ENCODE measurements around the gene ZNF628.
A peak's percentile ranks its signal among the peaks of the same experiment; 100 is the strongest.

Gene ZNF628

GRCh38 chr19:55455576-55456235 is 20.7 kb upstream of the ZNF628 start:
- H3K4me3 ChIP-seq, result no peak overlapping the region
- no peak for DNase-seq (ENCODE audit: low spot score)
- no peak for TF ChIP-seq CTCF (IDR thresholded peaks at IDR 0.05)
- H3K27ac ChIP-seq, result no peak overlapping the region

GRCh38 chr19:55456347-55456746 is 20.1 kb upstream of the ZNF628 start:
- Histone ChIP-seq H3K27ac (no peak overlapping the region), H3K4me3 (no peak overlapping the region)
- no peak for DNase-seq (ENCODE audit: low spot score)
- TF ChIP-seq CTCF (IDR thresholded peaks at IDR 0.05), result no peak

DNA sequence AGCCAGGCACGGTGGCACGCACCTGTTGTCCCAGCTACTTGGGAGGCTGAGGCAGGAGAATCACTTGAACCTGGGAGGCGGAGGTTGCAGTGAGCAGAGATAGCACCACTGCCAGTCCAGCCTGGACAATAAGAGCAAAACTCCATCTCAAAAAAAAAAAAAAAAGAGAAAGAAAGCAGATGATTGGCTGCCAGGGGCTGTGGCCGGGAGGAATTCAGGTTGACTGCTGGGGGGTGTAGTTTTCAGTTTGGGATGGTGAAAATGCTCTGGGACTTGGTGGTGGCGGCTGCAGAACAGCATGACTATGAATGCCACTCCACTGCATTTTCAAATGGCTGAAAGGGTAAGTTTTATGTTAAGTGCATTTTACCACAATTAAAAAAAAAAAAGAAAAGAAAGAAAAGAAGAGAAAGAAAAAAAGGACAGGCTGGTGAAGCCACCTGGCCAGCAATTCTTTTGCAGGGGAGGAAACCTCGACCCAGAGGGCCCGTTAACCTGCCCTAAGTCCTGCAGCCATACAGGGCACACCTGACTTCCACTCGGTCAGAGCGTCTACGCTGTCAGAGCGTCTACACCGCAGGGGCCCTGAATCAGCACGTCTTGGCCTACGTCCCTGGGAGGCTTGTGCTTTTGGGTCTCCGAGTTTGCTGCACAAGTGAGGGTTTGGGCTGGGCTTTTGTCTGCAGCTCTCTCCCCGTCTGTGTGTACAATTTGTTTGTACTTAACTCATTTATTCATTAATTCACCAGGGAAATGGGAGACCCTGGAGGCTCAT is 18.5 kb upstream of the ZNF628 start:
- no peak for TF ChIP-seq CTCF (IDR thresholded peaks at IDR 0.05)
- H3K27ac ChIP-seq, result no peak overlapping the region
- no peak for DNase-seq (ENCODE audit: low spot score)
- H3K4me3 ChIP-seq, result no peak overlapping the region

DNA sequence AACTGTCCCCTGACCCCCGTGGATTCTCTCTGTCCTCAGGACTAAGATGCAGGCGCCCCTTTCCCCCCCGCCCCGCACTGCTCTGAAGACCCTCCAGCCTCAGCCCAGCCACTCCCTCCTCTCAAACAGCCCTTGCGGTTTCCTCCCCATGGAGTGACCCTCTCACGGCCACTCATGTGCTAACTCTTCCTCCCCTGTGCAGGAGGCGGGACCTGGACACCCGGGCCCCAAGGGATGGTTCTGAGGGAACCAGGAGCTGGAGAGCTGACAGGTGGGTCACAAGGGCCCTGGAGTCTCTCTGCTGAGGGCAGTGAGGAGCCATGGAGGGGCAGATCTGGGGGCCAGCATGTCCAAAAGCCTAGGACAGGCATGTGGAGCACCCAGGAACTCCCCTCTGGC is 16.9 kb upstream of the ZNF628 start:
- peak overlapping the region in 1 of 2 donors; percentile 96 for H3K27ac ChIP-seq
- no peak for DNase-seq (ENCODE audit: low spot score)
- no peak for TF ChIP-seq CTCF (IDR thresholded peaks at IDR 0.05)
- no peak overlapping the region for H3K4me3 ChIP-seq

- H3K27ac ChIP-seq, result peak overlapping the region in 1 of 2 donors; percentile 96
- H3K4me3 ChIP-seq, result peak overlapping the region; percentile 85
- no peak for TF ChIP-seq CTCF (IDR thresholded peaks at IDR 0.05)
- no peak for DNase-seq (ENCODE audit: low spot score)
Observed at GRCh38 chr19:55459950-55460657, 16.3 kb upstream of the ZNF628 start.

DNA sequence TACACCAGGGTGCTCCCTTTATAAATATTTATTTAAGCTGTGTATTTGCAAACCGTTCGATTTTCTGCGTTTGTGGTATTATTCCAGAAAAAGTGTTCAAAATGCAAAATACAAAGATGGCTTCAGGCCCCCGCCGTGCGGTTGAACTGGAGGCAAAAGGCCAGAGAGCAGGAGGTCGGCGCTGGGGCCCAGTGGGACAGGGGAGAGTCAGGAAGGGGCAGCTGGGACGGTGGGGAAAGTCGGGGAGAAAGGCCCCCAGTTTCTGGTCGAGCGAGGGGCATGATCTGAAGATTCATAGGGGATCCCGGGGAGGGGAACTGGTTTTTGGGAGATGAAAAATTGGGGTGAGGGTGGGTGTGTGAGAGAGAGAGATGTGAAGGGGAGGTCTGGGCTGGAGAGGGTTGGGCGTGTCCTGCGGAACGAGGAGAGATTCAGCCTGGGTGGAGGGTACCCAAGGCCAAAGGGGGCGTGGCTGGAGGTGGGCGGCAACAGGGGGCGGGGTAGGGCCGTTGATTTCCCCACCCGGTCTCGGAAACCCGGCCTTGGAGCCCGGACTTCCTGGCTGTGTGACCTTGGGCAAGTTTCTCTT is 15.7 kb upstream of the ZNF628 start:
- no peak for TF ChIP-seq CTCF (IDR thresholded peaks at IDR 0.05)
- peak; percentile 88 for DNase-seq (ENCODE audit: low spot score)
- Histone ChIP-seq H3K4me3 (peak overlapping the region; percentile 85), H3K27ac (peak overlapping the region; percentile 78 to 96)

Measured in coronary artery (tissue), 2 donors.